GM10248 (cell line): ENCODE data around the gene PFKL.

ENCODE experiments used
- CTCF ChIA-PET: fragments of 300-600 bp; sonication (Branson Sonifier 250); formaldehyde crosslinking; extraction: SDS; loops from one replicate; lab custom pipeline; 2021; ENCODE audit warnings: antibody characterized with exemption; lab: Yijun Ruan, JAX
- POLR2A ChIA-PET: fragments of 350-650 bp; sonication (Branson Sonifier 250); formaldehyde crosslinking; extraction: SDS; loops from one replicate; lab custom pipeline; 2020; ENCODE audit warnings: antibody characterized with exemption; lab: Yijun Ruan, JAX
- DNase-seq: peaks from one replicate; pipeline ENCODE4 v3.0.0; 2012; ENCODE audit errors: extremely low spot score
- TF ChIP-seq, protein P1 (sequence below): IDR thresholded peaks from 2 replicates; pipeline ENCODE4 v1.5.1; 2012; ENCODE audit warnings: mild to moderate bottlenecking, low read depth; ENCODE audit errors: extremely low read depth, missing control alignments, control extremely low read depth

The PFKL gene

DNA sequence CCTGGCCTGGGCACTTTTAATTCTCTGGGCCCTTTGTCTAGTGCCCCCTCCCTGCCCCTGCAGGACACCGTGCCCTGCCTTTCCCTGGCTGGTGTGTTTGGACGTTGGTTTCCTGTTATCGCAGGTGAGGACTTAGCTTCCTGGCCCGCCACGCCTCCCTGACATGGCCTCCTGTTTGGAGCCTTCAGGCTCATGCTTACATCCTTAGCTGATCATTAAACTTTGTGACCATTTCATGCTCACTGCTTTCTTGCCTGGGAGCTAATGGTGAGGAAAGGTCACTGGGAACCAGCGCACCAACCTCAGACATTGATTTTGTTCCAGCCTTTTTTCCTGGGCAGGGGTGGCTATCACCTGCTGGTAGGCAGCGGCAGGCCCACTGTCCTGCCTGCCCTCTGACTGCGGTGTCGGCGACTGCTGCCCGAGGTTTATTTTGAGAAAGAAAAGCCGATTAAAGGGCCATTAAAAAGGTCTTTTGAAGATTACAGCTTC, 3.7 kb downstream of the PFKL start:
- no peak for DNase-seq
- POLR2A ChIA-PET = no interaction called here
- TF ChIP-seq, protein P1, sequence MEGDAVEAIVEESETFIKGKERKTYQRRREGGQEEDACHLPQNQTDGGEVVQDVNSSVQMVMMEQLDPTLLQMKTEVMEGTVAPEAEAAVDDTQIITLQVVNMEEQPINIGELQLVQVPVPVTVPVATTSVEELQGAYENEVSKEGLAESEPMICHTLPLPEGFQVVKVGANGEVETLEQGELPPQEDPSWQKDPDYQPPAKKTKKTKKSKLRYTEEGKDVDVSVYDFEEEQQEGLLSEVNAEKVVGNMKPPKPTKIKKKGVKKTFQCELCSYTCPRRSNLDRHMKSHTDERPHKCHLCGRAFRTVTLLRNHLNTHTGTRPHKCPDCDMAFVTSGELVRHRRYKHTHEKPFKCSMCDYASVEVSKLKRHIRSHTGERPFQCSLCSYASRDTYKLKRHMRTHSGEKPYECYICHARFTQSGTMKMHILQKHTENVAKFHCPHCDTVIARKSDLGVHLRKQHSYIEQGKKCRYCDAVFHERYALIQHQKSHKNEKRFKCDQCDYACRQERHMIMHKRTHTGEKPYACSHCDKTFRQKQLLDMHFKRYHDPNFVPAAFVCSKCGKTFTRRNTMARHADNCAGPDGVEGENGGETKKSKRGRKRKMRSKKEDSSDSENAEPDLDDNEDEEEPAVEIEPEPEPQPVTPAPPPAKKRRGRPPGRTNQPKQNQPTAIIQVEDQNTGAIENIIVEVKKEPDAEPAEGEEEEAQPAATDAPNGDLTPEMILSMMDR = no peak
- CTCF ChIA-PET = interaction anchor here (1.0 to 3.2 kb wide), 4 partner anchors 7 to 490 kb away, joined by 3 to 16 read pairs (median 4); no protein-coding TSS in a partner anchor

DNA sequence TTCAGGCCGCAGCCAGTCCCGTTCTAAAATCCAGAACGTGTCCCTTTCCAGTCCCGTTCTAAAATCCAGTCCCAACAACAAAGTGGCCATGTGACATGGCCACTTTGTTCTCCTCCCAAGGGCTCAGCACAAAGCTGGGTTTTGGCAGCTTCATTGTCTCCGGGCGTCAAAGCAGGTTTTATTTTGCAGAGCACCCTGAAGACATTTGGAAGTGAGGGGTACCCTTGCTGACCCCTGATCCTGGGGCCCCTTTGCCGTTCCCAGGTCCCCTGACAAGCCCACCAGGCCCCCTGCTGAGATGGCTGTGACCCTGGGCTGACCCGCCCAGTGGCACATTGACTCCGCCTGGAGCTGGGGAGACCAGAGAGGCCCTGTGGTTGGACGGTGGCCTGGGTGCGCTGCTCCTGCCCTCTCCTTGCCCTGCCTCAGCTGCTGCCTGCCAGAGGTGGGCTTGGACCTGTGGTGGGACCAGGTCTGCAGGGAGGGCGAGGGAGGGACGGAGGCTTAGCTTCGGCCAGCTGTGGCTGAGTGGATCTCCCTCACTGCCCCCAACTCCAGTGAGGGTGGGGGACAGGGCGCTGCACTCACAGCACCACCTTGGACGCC, 4.3 kb downstream of the PFKL start:
- TF ChIP-seq, protein P1 = no peak
- POLR2A ChIA-PET = no interaction called here
- no peak for DNase-seq
- CTCF ChIA-PET = interaction anchor here (0.8 to 3.2 kb wide), 6 partner anchors 8 to 489 kb away, joined by 3 to 16 read pairs (median 3); no protein-coding TSS in a partner anchor

GRCh38 chr21:44304877-44305293, 5.0 kb downstream of the PFKL start:
- ChIA-PET CTCF (interaction anchor here (0.8 to 3.2 kb wide), 6 partner anchors 9 to 488 kb away, joined by 3 to 16 read pairs (median 3); no protein-coding TSS in a partner anchor), POLR2A (interaction anchor here (0.6 kb wide), 2 partner anchors 175 to 233 kb away, joined by 4 to 5 read pairs; no protein-coding TSS in a partner anchor)
- DNase-seq = peak; percentile 61
- TF ChIP-seq, protein P1 = peak; percentile 25

DNA sequence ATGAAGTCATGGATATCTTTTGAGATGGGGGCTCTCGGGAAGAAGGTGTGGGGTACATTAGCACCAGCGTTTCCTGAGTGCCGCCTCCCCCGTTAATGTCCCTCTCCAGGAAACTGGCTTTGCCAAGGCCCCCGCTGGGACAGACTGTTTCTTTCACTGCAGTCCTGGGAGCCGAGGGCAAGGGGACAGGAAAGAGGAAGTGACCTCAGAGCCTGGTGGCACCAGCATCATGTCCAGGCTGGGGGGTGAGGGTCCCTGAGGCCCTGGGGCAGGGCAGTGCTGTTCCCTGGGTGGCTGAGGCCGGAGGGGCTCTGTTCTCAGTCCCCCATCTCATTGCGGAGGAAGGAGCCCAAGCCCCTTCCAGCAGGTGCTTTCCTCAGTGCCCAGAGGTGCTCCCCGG, 5.8 kb downstream of the PFKL start:
- TF ChIP-seq, protein P1 = no peak
- ChIA-PET CTCF (interaction anchor here (3.2 kb wide), 1 partner anchor 10 kb away, joined by 16 read pairs; no protein-coding TSS in a partner anchor), POLR2A (no interaction called here)
- no peak for DNase-seq

- ChIA-PET CTCF (interaction anchor here (2.6 kb wide), 1 partner anchor 10 kb away, joined by 11 read pairs; no protein-coding TSS in a partner anchor), POLR2A (no interaction called here)
- no peak for DNase-seq
- TF ChIP-seq, protein P1 = no peak
Observed at GRCh38 chr21:44306936-44307704, 7.3 kb downstream of the PFKL start.
